ENCODE data around the gene MINAR1. TPM values are rescaled to one million over a fixed set of nuclear protein-coding genes. Genes with fewer than 3 reads are reported as not detected.

MINAR1 gene
- total RNA-seq, result 0.64 and 0.65 TPM in 2 replicates

DNA sequence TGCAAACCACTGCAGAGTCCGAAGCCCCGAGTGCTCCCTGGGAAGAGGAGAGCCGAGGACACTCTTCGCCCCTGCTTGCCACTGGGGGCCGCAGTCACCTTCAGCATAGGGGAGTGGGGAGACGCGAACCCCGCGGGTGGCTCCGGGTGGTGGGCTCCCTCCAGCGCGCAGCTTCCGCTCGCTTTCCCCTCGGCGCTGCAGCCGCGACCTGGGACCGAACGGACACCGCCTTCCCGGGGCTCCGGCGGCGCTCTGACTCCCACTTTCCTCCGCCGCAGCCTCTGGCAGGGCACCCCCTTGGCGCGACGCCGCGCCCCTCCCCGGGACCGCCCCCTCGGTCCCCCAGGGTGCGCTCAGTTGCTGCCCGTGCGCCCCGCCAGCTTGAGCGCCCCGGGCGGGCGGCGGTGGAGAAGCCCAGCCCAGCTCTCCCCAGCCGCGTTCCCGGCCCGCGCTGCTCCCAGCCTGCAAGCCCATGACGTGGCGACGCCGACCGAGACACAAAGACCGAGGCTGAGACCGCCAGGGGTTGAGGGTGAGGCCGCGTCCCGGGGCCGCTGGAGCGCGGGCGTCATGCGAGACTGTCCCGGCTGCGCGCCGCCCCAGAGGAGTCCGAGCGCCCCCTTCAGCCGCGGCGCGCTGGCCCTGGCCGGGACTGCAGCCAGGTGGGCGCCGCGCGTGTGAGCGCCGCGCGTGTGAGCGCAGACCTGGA lies at the start of gene MINAR1:
MINAR1 (plus strand) TSS at position 701 of the 709 bp plus-strand sequence. CDS start 23,812 bp downstream, outside the sequence.
- peaks cover 4% of the 10 kb centered on the region for H3K4me1 Mint-ChIP-seq
- intact Hi-C loops (cut with micrococcal nuclease), result no loop called here
- H3K9me3 Mint-ChIP-seq, result no peaks in the 10 kb centered on the region
- H3K27me3 Mint-ChIP-seq, result peaks cover 69% of the 10 kb centered on the region
- peak within 1 kb of the TSS; percentile 5 for H3K27ac Mint-ChIP-seq
- DNase-seq, result peak; percentile 53
- H3K36me3 Mint-ChIP-seq (ENCODE audit: low read depth), result no peaks in the 10 kb centered on the region
- H3K4me3 Mint-ChIP-seq, result peak within 1 kb of the TSS; percentile 51

DNA sequence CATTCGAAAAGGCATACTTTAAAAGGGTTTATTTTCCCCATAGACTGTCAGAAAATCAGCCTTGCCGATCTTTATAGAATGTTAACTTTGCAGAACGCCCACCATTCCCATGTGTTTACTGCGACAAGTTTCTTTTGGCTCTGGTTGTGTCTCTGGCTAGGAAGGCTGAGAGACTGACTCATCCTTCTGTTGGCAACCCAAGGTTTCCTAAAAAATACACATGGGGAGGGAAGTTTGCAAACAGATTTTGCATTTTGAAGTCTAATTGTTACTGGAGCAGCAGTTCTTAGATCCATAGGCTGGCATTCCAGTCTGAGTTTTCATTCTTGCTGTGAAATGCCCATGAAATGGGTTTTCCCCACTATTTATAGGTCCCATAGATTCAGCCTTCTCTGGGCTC lies 37.9 kb upstream of the MINAR1 start:
- H3K27ac Mint-ChIP-seq, result no peak overlapping the region
- H3K4me1 Mint-ChIP-seq, result peaks cover 2% of the 10 kb centered on the region
- no peaks in the 10 kb centered on the region for H3K36me3 Mint-ChIP-seq (ENCODE audit: low read depth)
- DNase-seq, result no peak
- intact Hi-C loops (cut with micrococcal nuclease), result no loop called here
- no peaks in the 10 kb centered on the region for H3K9me3 Mint-ChIP-seq
- no peak overlapping the region for H3K4me3 Mint-ChIP-seq
- H3K27me3 Mint-ChIP-seq, result peaks cover 4% of the 10 kb centered on the region

- no peaks in the 10 kb centered on the region for H3K27me3 Mint-ChIP-seq
- intact Hi-C loops (cut with micrococcal nuclease), result no loop called here
Observed at GRCh38 chr15:79396850-79397249, 35.3 kb upstream of the MINAR1 start.

DNA sequence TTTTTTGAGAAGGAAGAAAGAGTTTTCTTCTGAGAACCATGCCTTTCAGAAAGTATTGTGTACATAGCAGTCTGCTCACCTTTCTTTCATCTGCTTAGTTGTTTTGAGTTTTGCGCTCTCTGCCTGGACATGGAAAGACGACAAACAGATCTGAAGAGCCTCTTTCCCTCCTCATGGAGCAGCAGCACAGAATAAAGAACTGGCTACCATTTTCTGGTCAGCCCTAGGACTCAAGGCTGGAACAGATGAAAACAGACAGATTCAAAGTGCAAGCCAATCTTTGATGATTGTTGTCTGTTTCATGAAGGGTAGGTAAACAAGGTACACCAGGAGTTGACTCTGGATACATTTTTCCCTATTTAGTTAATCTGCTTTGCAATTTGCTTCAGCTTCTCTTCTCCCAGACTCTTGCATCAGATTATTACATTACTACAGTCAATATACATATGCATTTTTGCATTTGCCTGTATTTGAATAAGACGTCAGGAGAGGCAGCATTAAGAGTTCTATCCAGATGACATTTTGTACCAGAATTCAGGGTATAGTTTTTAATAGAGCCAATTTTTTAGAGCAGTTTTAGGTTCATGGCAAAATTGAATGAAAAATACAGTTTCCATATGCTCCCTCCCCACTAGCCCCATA lies 34.7 kb upstream of the MINAR1 start:
- intact Hi-C loops (cut with micrococcal nuclease), result no loop called here
- Mint-ChIP-seq H3K27ac (no peak overlapping the region), H3K36me3 (ENCODE audit: low read depth) (no peaks in the 10 kb centered on the region), H3K4me1 (no peaks in the 10 kb centered on the region), H3K27me3 (no peaks in the 10 kb centered on the region), H3K9me3 (no peaks in the 10 kb centered on the region), H3K4me3 (no peak overlapping the region)
- no peak for DNase-seq

More at GRCh38 chr15:79396850-79397249, 35.3 kb upstream of the MINAR1 start:
- no peak overlapping the region for H3K27ac Mint-ChIP-seq
- DNase-seq, result no peak
- H3K4me1 Mint-ChIP-seq, result no peaks in the 10 kb centered on the region
- H3K36me3 Mint-ChIP-seq (ENCODE audit: low read depth), result no peaks in the 10 kb centered on the region
- H3K9me3 Mint-ChIP-seq, result no peaks in the 10 kb centered on the region
- no peak overlapping the region for H3K4me3 Mint-ChIP-seq

GRCh38 chr15:79399606-79400005 lies 32.5 kb upstream of the MINAR1 start:
- intact Hi-C loops (cut with micrococcal nuclease), result no loop called here
- H3K27ac Mint-ChIP-seq, result no peak overlapping the region
- no peaks in the 10 kb centered on the region for H3K27me3 Mint-ChIP-seq
- H3K4me1 Mint-ChIP-seq, result no peaks in the 10 kb centered on the region
- no peaks in the 10 kb centered on the region for H3K9me3 Mint-ChIP-seq
- no peak for DNase-seq
- no peak overlapping the region for H3K4me3 Mint-ChIP-seq
- H3K36me3 Mint-ChIP-seq (ENCODE audit: low read depth), result no peaks in the 10 kb centered on the region

DNA sequence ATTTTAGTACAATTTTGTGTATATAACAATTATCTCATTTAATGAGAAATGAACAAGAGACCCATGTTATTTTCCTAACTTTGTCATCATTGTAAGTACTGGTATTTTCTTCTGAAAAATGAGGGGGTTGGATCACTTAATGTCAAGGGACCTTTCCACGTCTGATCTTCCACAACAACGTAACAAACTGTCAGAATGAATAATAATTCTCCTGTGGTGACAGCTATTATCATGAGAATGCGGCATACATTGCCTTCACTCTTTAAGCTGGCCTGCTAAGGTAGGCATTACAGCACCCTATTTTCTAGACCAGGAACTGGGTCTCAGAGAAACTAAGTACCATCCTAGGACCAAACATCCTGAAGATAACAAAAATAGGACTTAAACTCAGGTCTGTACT lies 31.5 kb upstream of the MINAR1 start:
- no peak for DNase-seq
- Mint-ChIP-seq H3K9me3 (no peaks in the 10 kb centered on the region), H3K36me3 (ENCODE audit: low read depth) (no peaks in the 10 kb centered on the region), H3K27me3 (no peaks in the 10 kb centered on the region), H3K4me1 (no peaks in the 10 kb centered on the region), H3K4me3 (no peak overlapping the region), H3K27ac (no peak overlapping the region)
- intact Hi-C loops (cut with micrococcal nuclease), result no loop called here

DNA sequence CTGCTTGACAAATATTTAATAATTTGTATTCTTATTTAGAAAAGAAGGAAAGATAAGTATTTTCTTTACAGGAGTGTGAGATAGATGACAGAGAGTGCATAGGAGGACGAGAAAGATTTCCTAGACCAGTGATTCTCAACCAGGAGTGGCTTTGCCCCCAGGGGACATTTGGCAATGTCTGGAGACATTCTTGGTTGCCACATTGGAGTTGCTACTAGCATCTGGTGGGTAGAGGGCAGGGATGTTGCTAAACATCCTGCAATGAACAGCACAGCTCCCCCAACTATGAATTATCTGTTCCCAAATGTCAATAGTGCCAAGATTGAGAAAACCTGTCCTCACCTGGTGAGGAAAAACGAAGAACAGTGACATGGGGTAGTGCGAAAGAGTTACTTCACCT lies 30.8 kb upstream of the MINAR1 start:
- intact Hi-C loops (cut with micrococcal nuclease), result no loop called here
- H3K4me1 Mint-ChIP-seq, result no peaks in the 10 kb centered on the region
- H3K27ac Mint-ChIP-seq, result no peak overlapping the region
- DNase-seq, result no peak
- H3K27me3 Mint-ChIP-seq, result no peaks in the 10 kb centered on the region
- H3K36me3 Mint-ChIP-seq (ENCODE audit: low read depth), result no peaks in the 10 kb centered on the region
- H3K9me3 Mint-ChIP-seq, result no peaks in the 10 kb centered on the region
- no peak overlapping the region for H3K4me3 Mint-ChIP-seq

GRCh38 chr15:79402136-79402535 lies 30.0 kb upstream of the MINAR1 start:
- Mint-ChIP-seq H3K4me1 (no peaks in the 10 kb centered on the region), H3K27ac (no peak overlapping the region), H3K36me3 (ENCODE audit: low read depth) (no peaks in the 10 kb centered on the region), H3K9me3 (no peaks in the 10 kb centered on the region), H3K4me3 (no peak overlapping the region), H3K27me3 (no peaks in the 10 kb centered on the region)
- intact Hi-C loops (cut with micrococcal nuclease), result no loop called here
- no peak for DNase-seq

- Mint-ChIP-seq H3K4me3 (no peak overlapping the region), H3K36me3 (ENCODE audit: low read depth) (no peaks in the 10 kb centered on the region), H3K9me3 (no peaks in the 10 kb centered on the region), H3K27ac (no peak overlapping the region), H3K27me3 (no peaks in the 10 kb centered on the region), H3K4me1 (no peaks in the 10 kb centered on the region)
- intact Hi-C loops (cut with micrococcal nuclease), result no loop called here
- no peak for DNase-seq
Observed at GRCh38 chr15:79403501-79403900, 28.6 kb upstream of the MINAR1 start.

- no peak overlapping the region for H3K27ac Mint-ChIP-seq
- H3K4me1 Mint-ChIP-seq, result no peaks in the 10 kb centered on the region
- intact Hi-C loops (cut with micrococcal nuclease), result no loop called here
- H3K27me3 Mint-ChIP-seq, result no peaks in the 10 kb centered on the region
- no peaks in the 10 kb centered on the region for H3K36me3 Mint-ChIP-seq (ENCODE audit: low read depth)
- no peaks in the 10 kb centered on the region for H3K9me3 Mint-ChIP-seq
- no peak overlapping the region for H3K4me3 Mint-ChIP-seq
- DNase-seq, result no peak
Observed at GRCh38 chr15:79406210-79406609, 25.9 kb upstream of the MINAR1 start.

DNA sequence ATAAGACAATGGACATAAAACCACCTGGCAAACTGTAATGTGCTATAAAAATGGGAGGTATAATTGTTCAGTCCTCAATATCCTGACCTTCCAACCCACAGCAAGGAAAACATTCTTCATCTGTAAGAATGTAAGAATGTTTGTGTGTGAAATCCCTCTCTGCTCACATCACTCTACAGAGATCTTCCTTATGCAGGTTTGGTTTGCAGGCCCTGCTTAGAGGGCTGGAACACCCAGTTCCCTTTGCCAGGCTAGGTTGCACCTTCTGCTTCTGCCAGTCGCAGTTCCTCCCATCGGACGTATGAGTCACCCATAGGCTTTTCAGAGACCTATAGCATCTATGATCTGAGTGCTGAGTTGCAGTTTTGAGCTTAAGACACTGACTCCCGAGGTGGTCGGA lies 24.1 kb upstream of the MINAR1 start:
- Mint-ChIP-seq H3K4me1 (no peaks in the 10 kb centered on the region), H3K27me3 (no peaks in the 10 kb centered on the region), H3K4me3 (no peak overlapping the region), H3K9me3 (no peaks in the 10 kb centered on the region), H3K36me3 (ENCODE audit: low read depth) (no peaks in the 10 kb centered on the region), H3K27ac (no peak overlapping the region)
- intact Hi-C loops (cut with micrococcal nuclease), result no loop called here
- DNase-seq, result no peak

GRCh38 chr15:79410237-79410636 lies 21.9 kb upstream of the MINAR1 start:
- H3K4me1 Mint-ChIP-seq, result no peaks in the 10 kb centered on the region
- no peak overlapping the region for H3K27ac Mint-ChIP-seq
- no peaks in the 10 kb centered on the region for H3K36me3 Mint-ChIP-seq (ENCODE audit: low read depth)
- no peaks in the 10 kb centered on the region for H3K27me3 Mint-ChIP-seq
- no peak for DNase-seq
- no peaks in the 10 kb centered on the region for H3K9me3 Mint-ChIP-seq
- no peak overlapping the region for H3K4me3 Mint-ChIP-seq
- intact Hi-C loops (cut with micrococcal nuclease), result no loop called here

GRCh38 chr15:79412010-79412409 lies 20.1 kb upstream of the MINAR1 start:
- Mint-ChIP-seq H3K36me3 (ENCODE audit: low read depth) (no peaks in the 10 kb centered on the region), H3K27ac (no peak overlapping the region), H3K9me3 (no peaks in the 10 kb centered on the region), H3K4me3 (no peak overlapping the region), H3K4me1 (no peaks in the 10 kb centered on the region), H3K27me3 (no peaks in the 10 kb centered on the region)
- DNase-seq, result no peak
- intact Hi-C loops (cut with micrococcal nuclease), result no loop called here

DNA sequence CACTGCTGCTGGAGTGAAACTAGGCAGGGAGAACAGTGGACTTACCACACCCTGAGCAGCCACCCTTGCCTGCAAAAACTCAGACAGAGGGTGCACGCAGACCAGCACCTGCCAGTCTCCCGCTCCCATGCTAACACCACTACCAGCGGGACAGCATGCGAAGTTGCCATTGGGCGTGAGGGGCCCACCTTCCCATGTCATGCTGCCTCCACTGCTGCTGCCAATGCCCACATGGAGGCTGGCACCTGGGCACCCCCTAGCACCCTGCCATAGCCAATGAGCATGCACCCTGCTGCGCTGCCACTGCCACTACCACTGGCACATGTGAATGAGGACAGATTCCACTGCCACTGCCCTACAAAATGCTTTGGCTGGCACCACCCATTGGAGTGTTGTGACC lies 19.7 kb upstream of the MINAR1 start:
- H3K4me3 Mint-ChIP-seq, result no peak overlapping the region

GRCh38 chr15:79416876-79417275 lies 15.3 kb upstream of the MINAR1 start:
- intact Hi-C loops (cut with micrococcal nuclease), result no loop called here

More for the DNA sequence above, 19.7 kb upstream of the MINAR1 start:
- Mint-ChIP-seq H3K27me3 (no peaks in the 10 kb centered on the region), H3K36me3 (ENCODE audit: low read depth) (no peaks in the 10 kb centered on the region), H3K27ac (no peak overlapping the region), H3K9me3 (no peaks in the 10 kb centered on the region), H3K4me1 (no peaks in the 10 kb centered on the region)
- no peak for DNase-seq
- intact Hi-C loops (cut with micrococcal nuclease), result no loop called here

More at GRCh38 chr15:79416876-79417275, 15.3 kb upstream of the MINAR1 start:
- Mint-ChIP-seq H3K27me3 (no peaks in the 10 kb centered on the region), H3K36me3 (ENCODE audit: low read depth) (no peaks in the 10 kb centered on the region), H3K27ac (no peak overlapping the region), H3K4me1 (no peaks in the 10 kb centered on the region), H3K4me3 (no peak overlapping the region), H3K9me3 (no peaks in the 10 kb centered on the region)
- DNase-seq, result no peak
